T47D (cell line): ENCODE data around the gene PTPN1.

ENCODE experiments used
- DNase-seq, 2 experiments: peaks; one replicate each; pipeline versions ENCODE4 v3.0.0 to v3.0.0-alpha.2; 2011 to 2012; ENCODE audit warnings: low read depth in 1 of 2, low spot score in 1 of 2
- JUND ChIP-seq: IDR thresholded peaks from 2 replicates; pipeline ENCODE4 v1.6.1; 2012; ENCODE audit warnings: low read depth
- in situ Hi-C: cut with HindIII; loops from 2 replicates; pipeline ENCODE4 v1.10.0; 2016; ENCODE audit warnings: low sequenced_read_pairs, low pct_unique_long_range_greater_than_20kb

Gene PTPN1

DNA sequence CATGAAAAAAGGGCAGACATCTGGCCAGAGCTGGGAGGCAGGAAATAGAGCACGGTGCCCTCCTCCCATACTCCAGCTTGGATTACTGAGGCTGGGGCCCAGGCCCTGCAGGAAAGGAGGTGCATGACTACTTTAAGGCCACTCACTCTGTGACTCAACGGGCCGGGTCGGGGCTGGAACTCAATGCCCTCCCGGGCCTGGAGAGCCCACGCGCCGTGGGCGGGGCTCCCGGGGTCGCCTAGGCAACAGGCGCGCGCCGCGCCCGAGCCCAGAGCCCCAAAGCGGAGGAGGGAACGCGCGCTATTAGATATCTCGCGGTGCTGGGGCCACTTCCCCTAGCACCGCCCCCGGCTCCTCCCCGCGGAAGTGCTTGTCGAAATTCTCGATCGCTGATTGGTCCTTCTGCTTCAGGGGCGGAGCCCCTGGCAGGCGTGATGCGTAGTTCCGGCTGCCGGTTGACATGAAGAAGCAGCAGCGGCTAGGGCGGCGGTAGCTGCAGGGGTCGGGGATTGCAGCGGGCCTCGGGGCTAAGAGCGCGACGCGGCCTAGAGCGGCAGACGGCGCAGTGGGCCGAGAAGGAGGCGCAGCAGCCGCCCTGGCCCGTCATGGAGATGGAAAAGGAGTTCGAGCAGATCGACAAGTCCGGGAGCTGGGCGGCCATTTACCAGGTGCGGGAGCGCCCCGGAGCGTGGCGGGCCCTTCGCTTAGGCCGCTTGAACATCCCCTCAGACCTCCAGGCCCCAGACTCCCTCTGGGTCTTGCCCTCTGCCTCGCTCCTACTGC lies at the start of gene PTPN1:
PTPN1 (plus strand) TSS at position 461 of the 783 bp plus-strand sequence; CDS start at position 606, 145 bp downstream.
- in situ Hi-C loops = no loop called here
- TF ChIP-seq JUND = no peak
- peak; percentile 98 to 100 for DNase-seq

DNA sequence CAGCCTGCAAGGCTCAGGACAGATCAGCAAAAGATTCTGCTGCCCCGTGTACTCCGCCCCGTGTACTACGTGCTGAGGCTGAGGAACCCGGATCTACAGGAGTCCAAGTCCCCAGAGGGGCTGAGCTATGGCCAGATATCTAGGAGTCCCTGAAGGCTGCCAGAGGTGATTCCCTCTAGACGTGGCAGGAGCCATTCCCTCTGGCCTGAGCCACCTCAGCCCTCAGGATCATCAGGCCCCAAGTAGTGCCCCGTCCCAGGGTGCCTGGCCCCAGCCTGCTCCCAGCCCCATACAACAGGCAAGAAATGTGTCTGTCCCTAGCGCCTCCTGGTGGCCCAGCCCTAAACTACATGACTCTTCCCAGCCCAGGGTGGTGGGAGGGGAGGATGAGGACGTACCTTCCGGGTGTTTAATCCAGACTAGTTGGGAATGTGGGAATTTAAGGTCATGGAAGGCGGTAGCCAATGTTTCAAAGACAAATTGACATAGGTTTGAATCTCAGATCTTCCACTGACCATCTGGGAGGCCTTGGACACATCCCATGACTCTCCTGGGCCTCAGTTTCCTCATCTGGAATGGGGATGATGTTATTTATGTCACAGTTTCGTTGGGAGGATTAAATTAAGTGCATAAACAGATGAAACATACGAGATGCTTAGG lies 49.4 kb upstream of the PTPN1 start:
- DNase-seq = peak; percentile 58 to 91
- no peak for TF ChIP-seq JUND
- in situ Hi-C loops = no loop called here

DNA sequence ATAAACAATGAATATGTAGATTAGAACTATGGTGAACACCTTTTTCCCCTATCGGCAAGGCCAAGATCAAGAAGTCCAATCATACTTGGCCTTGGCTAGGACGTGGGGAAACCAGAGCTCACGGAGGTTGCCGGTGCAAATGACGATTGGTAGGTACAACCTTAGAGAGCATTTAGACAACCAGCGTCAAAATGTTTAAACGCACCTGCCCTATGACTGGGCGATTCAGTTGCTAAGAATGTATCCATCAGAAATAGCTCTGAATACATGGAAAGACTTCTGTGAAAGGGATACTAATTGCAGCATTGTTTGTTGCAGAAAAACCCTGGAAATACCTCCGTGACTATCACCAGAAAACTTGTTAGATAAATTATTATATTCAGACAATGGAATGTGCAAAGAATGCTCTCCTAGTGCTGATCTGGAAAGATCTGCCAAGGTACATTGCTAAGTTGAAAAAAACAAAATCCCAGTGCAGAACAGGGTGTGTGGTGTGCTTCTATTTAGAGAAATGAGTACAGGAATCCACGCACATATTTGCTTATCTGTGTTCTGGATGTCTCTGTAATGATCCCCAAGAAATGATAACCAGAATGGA lies 48.0 kb upstream of the PTPN1 start:
- in situ Hi-C loops = no loop called here
- no peak for DNase-seq
- no peak for TF ChIP-seq JUND

DNA sequence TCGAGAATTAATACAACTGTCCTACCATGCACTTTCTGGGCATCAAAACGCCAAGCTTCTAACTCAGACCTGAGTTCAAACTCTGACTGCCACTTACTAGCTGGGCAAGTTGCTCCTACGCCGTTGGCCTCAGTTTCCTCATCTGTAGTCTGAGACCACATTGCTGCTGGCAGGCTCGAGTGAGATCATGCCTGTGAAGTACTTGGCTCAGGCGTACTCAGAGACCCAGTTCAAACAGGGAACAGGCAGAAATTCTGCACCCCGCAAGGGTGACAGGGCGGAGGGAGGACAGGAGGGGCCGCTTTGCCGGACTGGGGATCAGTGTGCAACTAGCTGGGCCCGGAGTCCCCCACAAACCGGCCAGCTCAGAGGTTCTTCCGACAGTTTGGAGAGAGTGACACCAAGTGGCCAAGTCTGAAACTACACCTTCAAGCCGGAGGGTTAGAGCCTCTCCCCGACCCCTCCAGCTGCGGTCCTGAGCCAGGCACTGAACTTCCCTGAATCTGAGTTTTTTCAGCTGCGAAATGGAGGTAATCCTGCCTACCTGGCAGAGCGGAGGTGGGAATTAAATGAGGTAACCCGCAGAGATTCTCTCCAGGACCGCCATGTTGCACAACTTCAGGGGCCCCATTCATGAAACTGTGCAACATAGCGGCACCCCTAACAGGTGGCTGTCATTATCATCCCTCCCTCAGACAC lies 46.0 kb upstream of the PTPN1 start:
- DNase-seq = peak; percentile 33 to 72
- TF ChIP-seq JUND = no peak
- in situ Hi-C loops = no loop called here

DNA sequence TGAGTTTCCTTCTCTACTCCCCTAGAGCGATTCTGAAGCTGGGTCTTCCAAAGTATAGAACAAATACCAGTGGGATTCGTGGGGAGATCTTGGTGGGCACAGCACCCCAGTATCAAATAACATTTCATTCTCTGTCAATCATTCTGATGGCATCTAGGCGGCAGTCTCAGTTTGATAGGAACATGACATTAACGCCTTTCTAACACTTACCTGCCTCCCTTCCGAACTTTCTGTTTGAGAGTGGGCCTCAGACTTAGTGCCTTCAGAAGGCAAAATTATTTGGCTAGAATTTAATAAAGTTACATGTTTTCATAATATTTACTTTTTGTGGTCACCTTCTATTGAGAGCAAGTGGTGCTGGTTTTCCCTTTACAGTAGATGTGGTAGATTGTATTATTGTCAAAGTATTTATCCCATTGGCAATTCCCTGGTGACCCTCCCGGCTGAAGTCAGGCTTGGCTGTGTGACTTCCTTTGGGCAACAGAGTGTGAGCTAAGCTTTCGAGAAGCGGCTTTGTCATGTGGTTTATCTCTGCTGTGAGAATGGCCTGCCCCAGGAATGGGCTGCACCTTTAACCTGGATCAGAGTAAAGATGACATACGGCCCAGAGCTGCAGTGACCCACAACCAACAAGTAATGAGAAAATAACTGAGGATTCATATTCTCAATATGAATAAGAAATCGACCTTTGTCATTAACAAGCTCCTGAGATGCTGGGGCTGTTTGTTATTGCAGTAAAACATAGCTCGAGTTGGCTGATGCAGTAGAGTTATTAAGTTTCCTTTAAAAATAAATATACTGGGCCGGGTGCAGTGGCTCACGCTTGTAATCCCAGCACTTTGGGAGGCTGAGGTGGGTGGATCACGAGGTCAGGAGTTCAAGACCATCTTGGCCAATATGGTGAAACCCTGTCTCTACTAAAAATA lies 45.2 kb upstream of the PTPN1 start:
- DNase-seq = peak in 1 of 2 experiments; percentile 65
- in situ Hi-C loops = no loop called here
- no peak for TF ChIP-seq JUND

DNA sequence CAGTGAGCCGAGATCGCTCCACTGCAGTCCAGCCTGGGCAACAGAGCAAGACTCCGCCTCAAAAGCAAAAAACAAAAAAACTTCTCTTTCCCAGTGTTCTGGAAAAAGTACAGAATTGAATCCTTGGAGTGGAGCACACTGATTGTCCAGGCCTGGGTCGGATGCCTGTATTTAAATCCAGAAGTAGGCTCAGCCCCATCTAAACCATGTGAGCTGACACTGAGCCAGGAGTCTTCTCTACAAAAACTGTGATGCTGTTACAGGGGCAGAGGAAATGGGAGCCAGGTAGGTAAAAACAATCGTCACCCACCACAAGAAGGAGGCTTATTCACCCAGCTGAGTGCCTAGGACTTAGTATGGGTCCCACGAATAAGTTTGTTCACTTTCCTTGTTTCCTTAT lies 43.0 kb upstream of the PTPN1 start:
- no peak for TF ChIP-seq JUND
- in situ Hi-C loops = no loop called here
- DNase-seq = no peak

DNA sequence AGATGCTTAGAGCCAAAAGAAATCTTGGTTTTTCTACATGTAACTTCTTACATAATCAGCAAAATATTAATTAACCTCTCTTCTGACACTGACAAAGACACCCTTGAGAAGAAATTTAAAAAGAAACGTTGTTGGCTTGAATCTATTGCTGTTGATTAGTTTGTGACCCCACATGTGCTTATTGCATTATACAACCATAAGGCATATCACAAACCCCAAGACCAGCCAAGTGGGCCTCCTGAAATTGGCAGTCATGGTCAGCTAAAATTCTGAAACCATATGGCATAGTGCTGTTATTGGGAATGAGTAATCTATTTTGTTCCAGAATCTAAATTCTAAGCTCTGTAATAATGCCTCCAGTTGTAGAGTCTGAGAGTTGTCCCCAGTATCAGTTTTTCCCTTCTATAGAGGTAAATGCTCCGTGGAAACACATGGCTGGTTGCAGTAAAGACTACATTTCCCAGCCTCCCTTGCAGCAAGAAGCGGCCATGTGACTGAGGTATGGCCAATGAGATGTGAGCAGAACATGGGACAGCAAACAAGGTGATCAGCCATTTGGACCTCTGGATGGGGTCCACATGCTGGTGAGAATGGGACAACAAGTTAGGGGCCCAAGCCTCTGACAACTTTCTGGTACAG lies 42.3 kb upstream of the PTPN1 start:
- DNase-seq = peak; percentile 67 to 86
- TF ChIP-seq JUND = no peak
- in situ Hi-C loops = no loop called here

DNA sequence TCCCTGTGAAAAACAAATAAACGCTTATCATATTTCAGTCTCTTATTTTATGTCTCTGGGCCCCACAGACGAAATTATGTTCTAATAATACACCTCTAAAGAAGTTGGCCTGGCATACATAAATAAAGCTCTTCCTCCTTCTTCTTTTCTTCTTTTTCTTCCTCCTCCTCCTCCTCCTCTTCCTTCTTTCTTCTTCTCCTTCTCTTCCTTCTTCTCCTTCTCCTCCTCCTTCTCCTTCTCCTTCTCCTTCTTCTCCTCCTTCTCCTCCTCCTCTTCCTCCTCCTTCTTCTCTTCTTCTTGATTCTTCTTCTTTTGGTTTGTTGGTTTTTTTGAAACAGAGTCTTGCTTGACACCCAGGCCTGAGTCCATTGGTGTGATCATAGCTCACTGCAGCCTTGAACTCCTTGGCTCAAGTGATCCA lies 41.8 kb upstream of the PTPN1 start:
- no peak for DNase-seq
- in situ Hi-C loops = no loop called here
- no peak for TF ChIP-seq JUND

DNA sequence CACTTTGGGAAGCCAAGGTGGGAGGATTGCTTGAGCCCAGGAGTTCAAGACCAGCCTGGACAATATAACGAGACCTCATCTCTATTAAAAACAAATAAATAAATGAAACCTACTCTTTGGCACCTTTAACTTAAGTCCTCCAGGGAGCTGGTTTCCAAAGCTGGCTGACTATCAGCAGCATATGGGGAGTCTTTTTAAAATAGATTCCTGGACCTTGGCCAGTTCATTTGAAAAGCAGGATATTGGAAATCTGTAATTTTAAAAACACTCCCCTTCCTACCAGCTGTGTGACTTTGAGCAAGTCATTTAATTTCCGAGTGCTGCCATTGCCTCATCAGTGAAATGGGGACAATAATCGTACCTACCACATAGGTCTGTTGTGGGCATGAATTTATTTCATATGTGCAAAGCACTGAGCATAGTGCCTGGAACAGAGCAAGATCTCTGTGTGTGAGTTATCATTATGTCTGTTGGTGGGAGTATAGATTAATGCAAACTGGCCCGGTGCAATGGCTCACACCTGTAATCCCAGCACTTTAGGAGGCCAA lies 40.9 kb upstream of the PTPN1 start:
- no peak for TF ChIP-seq JUND
- no peak for DNase-seq
- in situ Hi-C loops = no loop called here

DNA sequence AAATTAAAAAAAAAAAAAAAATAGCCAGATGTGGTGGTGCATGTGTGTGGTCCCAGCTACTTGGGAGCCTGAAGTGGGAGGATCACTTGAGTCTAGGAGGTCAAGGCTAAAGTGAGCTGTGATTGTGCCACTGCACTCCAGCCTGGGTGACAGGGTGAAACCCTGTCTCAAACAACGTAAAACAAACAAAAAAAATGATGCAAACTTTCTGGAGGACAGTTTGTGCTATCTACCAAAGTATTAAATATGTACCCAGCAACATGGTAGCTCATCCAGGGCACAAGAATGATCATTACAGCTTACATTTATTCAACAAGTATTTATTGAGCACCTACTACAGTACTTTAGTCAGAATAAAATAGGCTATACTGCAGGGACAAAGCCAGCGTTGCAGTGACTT lies 40.4 kb upstream of the PTPN1 start:
- DNase-seq = no peak
- TF ChIP-seq JUND = no peak
- in situ Hi-C loops = no loop called here

DNA sequence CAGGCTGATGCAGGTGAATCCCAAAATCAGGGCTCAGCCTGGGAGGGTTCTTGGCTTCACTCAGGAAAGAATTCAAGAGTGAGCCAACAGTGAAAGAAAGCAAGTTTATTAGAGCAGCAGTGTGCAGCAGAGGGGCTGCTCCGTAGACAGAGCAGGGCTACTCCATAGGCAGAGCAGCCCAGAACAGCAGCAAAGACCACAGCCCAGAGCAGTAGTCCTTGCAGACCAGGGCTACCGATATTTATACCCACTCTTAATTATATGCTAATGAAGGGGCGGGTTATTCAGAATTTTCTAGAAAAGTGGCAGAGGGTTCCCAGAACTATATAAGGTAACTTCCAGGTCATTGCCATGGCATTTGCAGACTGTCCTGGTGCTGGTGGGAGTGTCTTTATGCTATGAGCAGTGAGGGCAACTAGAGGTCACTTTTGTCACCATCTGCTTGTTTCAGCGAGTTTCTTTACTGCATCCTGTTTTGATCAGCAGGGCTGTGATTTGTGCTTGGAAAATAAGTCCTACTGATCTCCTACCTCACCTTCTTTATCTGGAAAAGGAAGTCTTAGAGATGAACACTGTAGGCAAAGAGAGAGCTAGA lies 39.8 kb upstream of the PTPN1 start:
- no peak for TF ChIP-seq JUND
- no peak for DNase-seq
- in situ Hi-C loops = no loop called here
